Panc1 (cell line): ENCODE measurements around the gene CAPN9. TPM values are rescaled to one million over a fixed set of nuclear protein-coding genes. Genes with fewer than 3 reads are reported as not detected.

Experiments used
- ATAC-seq: fragments of 200-7000 bp; cut with Tn5 transposase; 2 replicates; pipeline ENCODE4 v1.9.1; 2020; ENCODE audit warnings: mild to moderate bottlenecking, moderate library complexity
- BruUV-seq: library from RNA; stranded (reverse); fragments of 400-500 nt; replicated peaks from 2 replicates; lab custom pipeline; 2021; lab: Mats Ljungman, UMichigan
- CTCF ChIA-PET: fragments of 300-600 bp; sonication (Branson Sonifier 250); formaldehyde crosslinking; loops from one replicate; lab custom pipeline; 2022; ENCODE audit warnings: antibody characterized with exemption; lab: Charles Lee
- POLR2A ChIA-PET: fragments of 300-600 bp; sonication (Branson Sonifier 250); formaldehyde crosslinking; loops from one replicate; lab custom pipeline; 2022; ENCODE audit warnings: antibody characterized with exemption; lab: Charles Lee
- DNase-seq: peaks from one replicate; pipeline ENCODE4 v3.0.0-alpha.2; 2010; ENCODE audit warnings: low read depth, low spot score
- H3K27ac ChIP-seq: 2 replicates; pipeline ENCODE4 v1.5.1; 2011; ENCODE audit warnings: mild to moderate bottlenecking, low read length, inconsistent platforms
- H3K27me3 ChIP-seq: fragments of 200-500 bp; sonication (Bioruptor generic); 2 replicates; pipeline ENCODE4 v1.6.0; 2014; ENCODE audit warnings: low read length, inconsistent platforms; ENCODE audit not compliant: control insufficient read depth, insufficient read depth
- H3K36me3 ChIP-seq: fragments of 200-500 bp; sonication (Bioruptor generic); 2 replicates; pipeline ENCODE4 v1.5.1; 2014; ENCODE audit warnings: inconsistent platforms, mild to moderate bottlenecking, low read length, moderate library complexity; ENCODE audit not compliant: control insufficient read depth, insufficient read depth
- H3K4me1 ChIP-seq: 2 replicates; pipeline ENCODE4 v1.5.1; 2011; ENCODE audit warnings: inconsistent platforms, mild to moderate bottlenecking, low read length, moderate library complexity; ENCODE audit not compliant: control insufficient read depth, insufficient read depth
- H3K4me3 ChIP-seq, 2 experiments: 2 replicates each; pipeline ENCODE4 v1.5.1; 2011 to 2012; ENCODE audit warnings: low read depth in 2 of 2, low read length in 2 of 2, mild to moderate bottlenecking in 2 of 2, inconsistent platforms in 1 of 2, moderate library complexity in 1 of 2
- H3K9me3 ChIP-seq: fragments of 200-500 bp; sonication (Bioruptor generic); 2 replicates; pipeline ENCODE4 v1.5.1; 2014; ENCODE audit warnings: low read depth, mild to moderate bottlenecking, inconsistent platforms, low read length, moderate library complexity; ENCODE audit not compliant: control insufficient read depth, insufficient read depth
- POLR2AphosphoS5 ChIP-seq: IDR thresholded peaks from 2 replicates; pipeline ENCODE4 v1.6.1; 2012; ENCODE audit warnings: mild to moderate bottlenecking, low read depth, low read length, moderate library complexity
- SIN3A ChIP-seq: IDR thresholded peaks from 2 replicates; pipeline ENCODE4 v1.6.1; 2012; ENCODE audit warnings: low read depth, mild to moderate bottlenecking, low read length, moderate library complexity, borderline replicate concordance; ENCODE audit not compliant: insufficient read depth
- TCF7L2 ChIP-seq: IDR thresholded peaks from 2 replicates; pipeline ENCODE4 v1.6.1; 2011; ENCODE audit warnings: mild to moderate bottlenecking, low read depth, low read length, inconsistent platforms
- in situ Hi-C: cut with HindIII; loops from 2 replicates; pipeline ENCODE4 v1.10.0; 2016; ENCODE audit warnings: low sequenced_read_pairs, low pct_unique_long_range_greater_than_20kb
- intact Hi-C: fragments of 100-400 bp; cut with micrococcal nuclease; formaldehyde crosslinking; loops from one replicate; pipeline ENCODE4 v1.10.0; 2022; ENCODE audit not compliant: unreplicated experiment
- total RNA-seq: library from RNA; stranded (reverse); gene quantifications from one replicate; pipeline ENCODE4 v1.2.1, GENCODE V29; 2021; ENCODE audit not compliant: unreplicated experiment
- TF ChIP-seq, protein P1 (sequence below): fragments of 450-650 bp; IDR thresholded peaks from 2 replicates; pipeline ENCODE4 v1.5.1; 2017; ENCODE audit warnings: mild to moderate bottlenecking
- TF ChIP-seq, protein P2 (sequence below), 2 experiments: IDR thresholded peaks; 2 replicates each; pipeline ENCODE4 v1.6.1; 2011 to 2012; ENCODE audit warnings: low read depth in 2 of 2, control low read depth in 1 of 2, low read length in 1 of 2, mild to moderate bottlenecking in 1 of 2, moderate library complexity in 1 of 2; ENCODE audit not compliant: insufficient read depth in 1 of 2

The CAPN9 gene
- total RNA-seq, 1 experiment from 2014 or later, result not detected

DNA sequence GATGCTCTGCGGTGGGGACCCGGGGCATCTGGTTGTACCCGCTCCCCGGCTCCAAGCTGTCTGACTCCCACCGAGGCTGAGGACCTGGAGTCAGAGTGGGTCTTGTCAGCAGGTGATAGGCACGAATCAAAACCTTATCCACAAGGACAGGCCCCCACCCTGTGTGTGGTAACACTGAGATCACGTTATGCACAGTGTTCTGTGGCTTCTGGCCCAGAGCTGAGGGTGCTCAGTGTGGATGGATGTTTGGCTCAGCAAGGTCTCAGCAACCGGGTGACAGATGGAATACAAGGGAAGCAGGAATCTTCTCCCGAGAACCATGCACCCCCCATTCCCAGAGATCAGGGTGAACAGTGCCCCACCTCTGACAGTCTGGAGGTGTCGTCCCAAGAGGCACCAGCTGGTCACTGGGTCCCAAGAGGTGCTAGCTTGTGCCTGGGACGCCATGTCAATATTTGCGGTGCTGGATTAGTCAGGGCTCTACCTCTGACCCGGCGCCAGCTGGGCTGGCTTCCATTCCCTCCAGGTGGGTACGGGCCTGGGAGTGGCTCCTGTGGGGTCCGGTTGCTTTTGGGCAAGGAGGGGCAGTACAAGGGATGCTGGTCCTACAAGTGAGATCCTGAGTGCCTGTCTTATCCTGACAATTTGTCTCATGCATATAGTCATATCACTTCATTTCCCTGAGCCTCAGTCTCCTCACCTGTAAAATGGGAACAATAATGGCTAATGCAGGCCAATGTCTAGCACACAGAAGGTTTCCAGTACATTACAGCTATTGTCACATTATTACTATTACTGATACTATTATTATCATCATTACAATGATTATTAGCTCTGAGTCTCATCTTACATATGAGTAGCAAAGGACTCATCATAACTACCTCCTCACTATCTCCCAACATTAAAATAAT is 957 bp downstream of the CAPN9 start:
- ChIA-PET POLR2A (no interaction called here), CTCF (no interaction called here)
- in situ Hi-C loops, result no loop called here
- H3K27ac ChIP-seq, result no peak overlapping the region
- no peaks in the 10 kb centered on the region for H3K9me3 ChIP-seq
- TF ChIP-seq SIN3A (no peak), TCF7L2 (no peak), POLR2AphosphoS5 (no peak)
- TF ChIP-seq, protein P1, sequence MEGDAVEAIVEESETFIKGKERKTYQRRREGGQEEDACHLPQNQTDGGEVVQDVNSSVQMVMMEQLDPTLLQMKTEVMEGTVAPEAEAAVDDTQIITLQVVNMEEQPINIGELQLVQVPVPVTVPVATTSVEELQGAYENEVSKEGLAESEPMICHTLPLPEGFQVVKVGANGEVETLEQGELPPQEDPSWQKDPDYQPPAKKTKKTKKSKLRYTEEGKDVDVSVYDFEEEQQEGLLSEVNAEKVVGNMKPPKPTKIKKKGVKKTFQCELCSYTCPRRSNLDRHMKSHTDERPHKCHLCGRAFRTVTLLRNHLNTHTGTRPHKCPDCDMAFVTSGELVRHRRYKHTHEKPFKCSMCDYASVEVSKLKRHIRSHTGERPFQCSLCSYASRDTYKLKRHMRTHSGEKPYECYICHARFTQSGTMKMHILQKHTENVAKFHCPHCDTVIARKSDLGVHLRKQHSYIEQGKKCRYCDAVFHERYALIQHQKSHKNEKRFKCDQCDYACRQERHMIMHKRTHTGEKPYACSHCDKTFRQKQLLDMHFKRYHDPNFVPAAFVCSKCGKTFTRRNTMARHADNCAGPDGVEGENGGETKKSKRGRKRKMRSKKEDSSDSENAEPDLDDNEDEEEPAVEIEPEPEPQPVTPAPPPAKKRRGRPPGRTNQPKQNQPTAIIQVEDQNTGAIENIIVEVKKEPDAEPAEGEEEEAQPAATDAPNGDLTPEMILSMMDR, result no peak
- TF ChIP-seq, protein P2, sequence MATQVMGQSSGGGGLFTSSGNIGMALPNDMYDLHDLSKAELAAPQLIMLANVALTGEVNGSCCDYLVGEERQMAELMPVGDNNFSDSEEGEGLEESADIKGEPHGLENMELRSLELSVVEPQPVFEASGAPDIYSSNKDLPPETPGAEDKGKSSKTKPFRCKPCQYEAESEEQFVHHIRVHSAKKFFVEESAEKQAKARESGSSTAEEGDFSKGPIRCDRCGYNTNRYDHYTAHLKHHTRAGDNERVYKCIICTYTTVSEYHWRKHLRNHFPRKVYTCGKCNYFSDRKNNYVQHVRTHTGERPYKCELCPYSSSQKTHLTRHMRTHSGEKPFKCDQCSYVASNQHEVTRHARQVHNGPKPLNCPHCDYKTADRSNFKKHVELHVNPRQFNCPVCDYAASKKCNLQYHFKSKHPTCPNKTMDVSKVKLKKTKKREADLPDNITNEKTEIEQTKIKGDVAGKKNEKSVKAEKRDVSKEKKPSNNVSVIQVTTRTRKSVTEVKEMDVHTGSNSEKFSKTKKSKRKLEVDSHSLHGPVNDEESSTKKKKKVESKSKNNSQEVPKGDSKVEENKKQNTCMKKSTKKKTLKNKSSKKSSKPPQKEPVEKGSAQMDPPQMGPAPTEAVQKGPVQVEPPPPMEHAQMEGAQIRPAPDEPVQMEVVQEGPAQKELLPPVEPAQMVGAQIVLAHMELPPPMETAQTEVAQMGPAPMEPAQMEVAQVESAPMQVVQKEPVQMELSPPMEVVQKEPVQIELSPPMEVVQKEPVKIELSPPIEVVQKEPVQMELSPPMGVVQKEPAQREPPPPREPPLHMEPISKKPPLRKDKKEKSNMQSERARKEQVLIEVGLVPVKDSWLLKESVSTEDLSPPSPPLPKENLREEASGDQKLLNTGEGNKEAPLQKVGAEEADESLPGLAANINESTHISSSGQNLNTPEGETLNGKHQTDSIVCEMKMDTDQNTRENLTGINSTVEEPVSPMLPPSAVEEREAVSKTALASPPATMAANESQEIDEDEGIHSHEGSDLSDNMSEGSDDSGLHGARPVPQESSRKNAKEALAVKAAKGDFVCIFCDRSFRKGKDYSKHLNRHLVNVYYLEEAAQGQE (IDR thresholded peaks at IDR 0.05; ENCODE audit: insufficient read depth in 1 of 2, low read depth in 2 of 2, low read length in 1 of 2), result no peak
- no peaks in the 10 kb centered on the region; the same call in 1 of the 2 replicates for H3K36me3 ChIP-seq
- no TSS peak for BruUV-seq
- intact Hi-C loops, result no loop called here
- no peak overlapping the region for H3K4me3 ChIP-seq
- H3K4me1 ChIP-seq, result no peaks in the 10 kb centered on the region
- ATAC-seq (no peak), DNase-seq (no peak)
- H3K27me3 ChIP-seq, result no peaks in the 10 kb centered on the region

DNA sequence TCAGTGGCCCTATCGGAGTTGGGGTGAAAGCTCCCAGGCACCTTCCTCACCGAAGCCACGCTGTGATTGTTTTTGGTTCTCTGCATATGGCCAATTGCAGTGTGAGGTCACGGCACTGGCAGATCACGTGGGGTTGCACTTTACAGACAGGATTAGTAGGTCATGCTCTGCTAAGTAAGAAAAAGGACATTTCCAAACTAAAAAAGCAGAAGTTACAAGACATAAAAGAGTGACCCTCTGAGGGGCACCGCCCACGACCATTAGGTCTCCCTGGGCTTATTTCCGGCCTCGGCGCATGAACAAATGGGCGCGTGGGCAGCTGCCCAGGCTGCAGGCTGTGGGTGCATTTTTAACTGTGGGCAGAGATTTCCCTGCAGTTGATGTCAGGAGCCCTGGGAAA is 2.0 kb downstream of the CAPN9 start:
- POLR2A ChIA-PET, result no interaction called here
- no peak overlapping the region for H3K27ac ChIP-seq
- intact Hi-C loops, result no loop called here
- H3K4me3 ChIP-seq, result no peak overlapping the region
- TF ChIP-seq POLR2AphosphoS5 (no peak), TCF7L2 (no peak), SIN3A (no peak)
- TF ChIP-seq, protein P1, result no peak
- TF ChIP-seq, protein P2 (IDR thresholded peaks at IDR 0.05; ENCODE audit: insufficient read depth in 1 of 2, low read depth in 2 of 2, low read length in 1 of 2), result no peak
- H3K36me3 ChIP-seq, result no peaks in the 10 kb centered on the region; the same call in 1 of the 2 replicates
- H3K27me3 ChIP-seq, result no peaks in the 10 kb centered on the region
- in situ Hi-C loops, result no loop called here
- ATAC-seq (no peak), DNase-seq (no peak)
- H3K4me1 ChIP-seq, result no peaks in the 10 kb centered on the region
- H3K9me3 ChIP-seq, result no peaks in the 10 kb centered on the region
- BruUV-seq, result no TSS peak
- CTCF ChIA-PET, result no interaction called here
